Ovary (tissue), 3 donors: ENCODE results near the gene ZSCAN21.

Experiments used
- EP300 ChIP-seq: sonication (generic); formaldehyde crosslinking; IDR thresholded peaks from one replicate; pipeline ENCODE4 v1.6.1; 2017; ENCODE audit warnings: antibody characterized with exemption
- TF ChIP-seq, protein P1 (sequence below), 3 donors: fragments of 450-650 bp in 2 of 3; fragments of 200-600 bp in 1 of 3; IDR thresholded peaks; one replicate each; pipeline versions ENCODE4 v1.5.1 to v1.8.0; 2016 to 2022; ENCODE audit warnings: antibody characterized with exemption in 3 of 3, mild to moderate bottlenecking in 1 of 3
- donor health status: DM: no; HTN: no; CAD: no.

GRCh38 chr7:100105534-100105933 lies 56.0 kb downstream of the ZSCAN21 start:
- TF ChIP-seq, protein P1, sequence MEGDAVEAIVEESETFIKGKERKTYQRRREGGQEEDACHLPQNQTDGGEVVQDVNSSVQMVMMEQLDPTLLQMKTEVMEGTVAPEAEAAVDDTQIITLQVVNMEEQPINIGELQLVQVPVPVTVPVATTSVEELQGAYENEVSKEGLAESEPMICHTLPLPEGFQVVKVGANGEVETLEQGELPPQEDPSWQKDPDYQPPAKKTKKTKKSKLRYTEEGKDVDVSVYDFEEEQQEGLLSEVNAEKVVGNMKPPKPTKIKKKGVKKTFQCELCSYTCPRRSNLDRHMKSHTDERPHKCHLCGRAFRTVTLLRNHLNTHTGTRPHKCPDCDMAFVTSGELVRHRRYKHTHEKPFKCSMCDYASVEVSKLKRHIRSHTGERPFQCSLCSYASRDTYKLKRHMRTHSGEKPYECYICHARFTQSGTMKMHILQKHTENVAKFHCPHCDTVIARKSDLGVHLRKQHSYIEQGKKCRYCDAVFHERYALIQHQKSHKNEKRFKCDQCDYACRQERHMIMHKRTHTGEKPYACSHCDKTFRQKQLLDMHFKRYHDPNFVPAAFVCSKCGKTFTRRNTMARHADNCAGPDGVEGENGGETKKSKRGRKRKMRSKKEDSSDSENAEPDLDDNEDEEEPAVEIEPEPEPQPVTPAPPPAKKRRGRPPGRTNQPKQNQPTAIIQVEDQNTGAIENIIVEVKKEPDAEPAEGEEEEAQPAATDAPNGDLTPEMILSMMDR (IDR thresholded peaks at IDR 0.05) = no peak
- TF ChIP-seq EP300 = no peak
